ENCODE data around the gene CLDN5.

Gene CLDN5

DNA sequence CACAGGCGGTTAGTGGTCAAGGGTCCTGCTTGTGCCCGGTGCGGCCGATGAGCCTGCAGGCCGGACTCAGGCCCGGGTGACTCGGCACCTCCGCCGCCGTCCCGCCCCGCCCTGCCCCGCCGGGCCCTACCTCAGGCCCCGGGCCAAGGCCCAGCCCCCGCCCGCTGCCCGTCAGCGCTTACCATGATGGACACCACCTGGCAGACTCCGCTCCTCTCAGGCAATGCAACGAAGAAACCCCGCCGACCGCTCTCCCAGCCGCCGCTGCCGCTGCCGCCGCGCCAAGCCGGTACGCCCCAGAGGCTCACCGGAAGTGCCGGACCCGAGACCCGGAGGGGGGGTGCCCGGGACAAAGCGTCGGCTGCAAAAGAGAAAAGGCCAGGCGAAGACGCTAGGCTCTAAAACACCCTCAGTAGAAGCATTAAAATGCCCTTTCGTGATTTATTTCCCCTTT lies 45.3 kb downstream of the CLDN5 start, which contains the start of gene UFD1:
Gene UFD1 (minus strand): TSS at position 293 of the 454 bp plus-strand sequence. CDS start 108 bp downstream, at position 185.
- DNase-seq = peak; percentile 87

DNA sequence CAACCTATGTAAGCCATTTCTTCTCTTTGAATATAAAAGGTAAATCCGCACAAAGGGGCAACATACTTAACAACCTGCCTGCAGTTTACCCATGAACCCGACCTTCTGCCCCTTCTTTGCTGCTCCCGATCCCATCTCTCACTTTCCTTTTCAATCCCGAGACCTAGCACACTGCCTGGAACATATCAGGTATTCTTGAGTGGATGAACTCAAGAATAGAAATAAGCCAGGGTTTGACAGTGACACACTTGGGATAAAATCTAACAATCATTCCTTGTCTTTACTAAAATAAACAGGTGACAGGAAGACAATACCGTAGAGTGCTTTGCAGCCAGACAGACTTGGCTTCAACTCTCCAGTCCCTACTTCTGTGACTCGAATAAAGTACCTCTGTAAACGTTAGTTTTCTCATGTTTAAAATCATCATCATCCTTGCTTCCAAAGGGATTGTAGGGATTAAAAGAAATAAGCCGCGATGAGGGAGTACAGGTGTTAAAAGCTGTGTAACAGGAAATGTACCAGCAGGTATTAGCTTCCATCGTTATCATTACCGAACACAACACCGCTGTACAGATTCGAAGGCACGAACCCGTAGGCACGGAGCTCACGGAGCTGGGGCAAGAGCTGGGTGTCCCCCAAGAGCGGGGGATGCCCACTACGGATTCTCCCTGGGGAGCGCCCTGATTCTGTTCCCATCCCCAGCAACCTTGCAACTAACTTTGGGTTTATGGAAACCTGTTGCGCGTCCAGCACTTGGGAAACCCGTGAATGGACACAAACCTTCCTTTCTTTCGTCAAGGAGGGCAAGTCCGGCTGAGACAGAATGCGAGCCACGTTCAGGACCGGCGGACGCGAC lies 45.9 kb downstream of the CLDN5 start:
- DNase-seq = no peak

GRCh38 chr22:19477321-19478044 lies 46.7 kb downstream of the CLDN5 start:
- DNase-seq = no peak

- DNase-seq = no peak
Observed at GRCh38 chr22:19476023-19476422, 48.2 kb downstream of the CLDN5 start.

- no peak for DNase-seq
Observed at GRCh38 chr22:19473578-19473977, 50.6 kb downstream of the CLDN5 start.

All from islet precursor cell (in vitro differentiated cells).